ENCODE data around the gene S100A9. TPM values are rescaled to one million over a fixed set of nuclear protein-coding genes. Genes with fewer than 3 reads are reported as not detected.

S100A9 gene
- total and polyA plus RNA-seq, 2 experiments from 2014 or later, result not detected

DNA sequence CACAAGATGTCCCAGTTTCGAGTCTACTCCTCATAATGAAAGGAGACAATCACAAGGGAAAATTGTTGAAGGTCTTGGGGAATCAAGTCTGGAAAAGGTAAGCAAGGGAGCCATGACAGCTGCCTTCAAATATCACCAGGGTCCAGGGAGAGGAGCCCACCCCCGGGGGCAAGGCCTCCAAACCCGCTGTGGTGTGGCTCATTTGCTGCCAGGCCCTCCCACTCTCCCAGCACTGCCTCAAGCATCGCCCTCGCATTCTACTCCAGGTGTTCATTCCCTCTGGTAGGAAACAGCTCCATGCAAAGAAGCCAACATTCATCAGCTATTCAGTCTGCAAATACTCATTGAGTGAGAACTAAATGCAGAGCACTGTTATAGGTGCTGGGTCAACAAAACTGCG is 8.6 kb downstream of the S100A9 start (continued):
- no peak for TF ChIP-seq STAT1 (IDR thresholded peaks at IDR 0.05; ENCODE audit: unreplicated experiment)
- TF ChIP-seq ZNF114 (CRISPR knock-in tag; IDR thresholded peaks at IDR 0.05), result no peak

DNA sequence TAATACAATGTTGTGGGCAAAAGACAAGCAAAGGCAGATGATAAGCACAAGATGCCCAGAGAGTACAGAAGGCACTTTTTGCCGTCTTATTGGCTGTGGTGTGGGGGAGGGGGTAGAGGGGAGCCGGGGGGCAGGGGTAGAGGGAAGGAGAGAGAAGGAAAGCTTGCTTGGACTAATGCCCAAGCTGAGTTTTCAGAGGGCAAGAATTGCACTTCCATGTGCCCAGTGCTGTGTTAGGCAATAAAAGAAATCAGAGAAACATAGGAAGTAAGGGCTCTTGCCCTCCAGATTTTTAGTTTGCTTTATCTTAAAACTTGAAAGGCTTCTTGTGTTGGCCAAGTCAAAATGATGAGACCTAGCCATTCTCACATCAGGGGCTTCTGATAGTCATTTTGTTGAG is 9.4 kb downstream of the S100A9 start:
- Histone ChIP-seq H2AFZ (no peak overlapping the region), H4K20me1 (replicated peaks; ENCODE audit: insufficient read depth) (no peaks in the 10 kb centered on the region), H3K4me3 (no peak overlapping the region), H3K36me3 (ENCODE audit: insufficient read depth) (no peaks in the 10 kb centered on the region), H3K4me1 (ENCODE audit: insufficient read depth) (no peaks in the 10 kb centered on the region), H3K4me2 (no peak overlapping the region), H3K27me3 (ENCODE audit: insufficient read depth) (no peaks in the 10 kb centered on the region), H3F3A (replicated peaks; ENCODE audit: low read depth) (no peaks in the 10 kb centered on the region), H3K79me2 (replicated peaks; ENCODE audit: insufficient read depth) (no peaks in the 10 kb centered on the region), H3K27ac (ENCODE audit: low read depth) (no peak overlapping the region), H3K9me2 (ENCODE audit: insufficient read depth) (peaks cover 9% of the 10 kb centered on the region; the same call in 1 of the 2 replicates)
- Mint-ChIP-seq H3K9me3 (no peaks in the 10 kb centered on the region), H3K4me1 (no peaks in the 10 kb centered on the region), H3K4me3 (no peak overlapping the region), H3K27ac (no peak overlapping the region), H3K27me3 (ENCODE audit: insufficient read depth, low read depth, poor library complexity) (peaks cover 5% of the 10 kb centered on the region), H3K36me3 (ENCODE audit: low read depth) (no peaks in the 10 kb centered on the region)
- no peak for DNase-seq (ENCODE audit: low spot score)
- ATAC-seq, result no peak
- no peak for TF ChIP-seq EZH2 (IDR thresholded peaks at IDR 0.05; ENCODE audit: low read depth, unreplicated experiment)
- TF ChIP-seq, protein P1, sequence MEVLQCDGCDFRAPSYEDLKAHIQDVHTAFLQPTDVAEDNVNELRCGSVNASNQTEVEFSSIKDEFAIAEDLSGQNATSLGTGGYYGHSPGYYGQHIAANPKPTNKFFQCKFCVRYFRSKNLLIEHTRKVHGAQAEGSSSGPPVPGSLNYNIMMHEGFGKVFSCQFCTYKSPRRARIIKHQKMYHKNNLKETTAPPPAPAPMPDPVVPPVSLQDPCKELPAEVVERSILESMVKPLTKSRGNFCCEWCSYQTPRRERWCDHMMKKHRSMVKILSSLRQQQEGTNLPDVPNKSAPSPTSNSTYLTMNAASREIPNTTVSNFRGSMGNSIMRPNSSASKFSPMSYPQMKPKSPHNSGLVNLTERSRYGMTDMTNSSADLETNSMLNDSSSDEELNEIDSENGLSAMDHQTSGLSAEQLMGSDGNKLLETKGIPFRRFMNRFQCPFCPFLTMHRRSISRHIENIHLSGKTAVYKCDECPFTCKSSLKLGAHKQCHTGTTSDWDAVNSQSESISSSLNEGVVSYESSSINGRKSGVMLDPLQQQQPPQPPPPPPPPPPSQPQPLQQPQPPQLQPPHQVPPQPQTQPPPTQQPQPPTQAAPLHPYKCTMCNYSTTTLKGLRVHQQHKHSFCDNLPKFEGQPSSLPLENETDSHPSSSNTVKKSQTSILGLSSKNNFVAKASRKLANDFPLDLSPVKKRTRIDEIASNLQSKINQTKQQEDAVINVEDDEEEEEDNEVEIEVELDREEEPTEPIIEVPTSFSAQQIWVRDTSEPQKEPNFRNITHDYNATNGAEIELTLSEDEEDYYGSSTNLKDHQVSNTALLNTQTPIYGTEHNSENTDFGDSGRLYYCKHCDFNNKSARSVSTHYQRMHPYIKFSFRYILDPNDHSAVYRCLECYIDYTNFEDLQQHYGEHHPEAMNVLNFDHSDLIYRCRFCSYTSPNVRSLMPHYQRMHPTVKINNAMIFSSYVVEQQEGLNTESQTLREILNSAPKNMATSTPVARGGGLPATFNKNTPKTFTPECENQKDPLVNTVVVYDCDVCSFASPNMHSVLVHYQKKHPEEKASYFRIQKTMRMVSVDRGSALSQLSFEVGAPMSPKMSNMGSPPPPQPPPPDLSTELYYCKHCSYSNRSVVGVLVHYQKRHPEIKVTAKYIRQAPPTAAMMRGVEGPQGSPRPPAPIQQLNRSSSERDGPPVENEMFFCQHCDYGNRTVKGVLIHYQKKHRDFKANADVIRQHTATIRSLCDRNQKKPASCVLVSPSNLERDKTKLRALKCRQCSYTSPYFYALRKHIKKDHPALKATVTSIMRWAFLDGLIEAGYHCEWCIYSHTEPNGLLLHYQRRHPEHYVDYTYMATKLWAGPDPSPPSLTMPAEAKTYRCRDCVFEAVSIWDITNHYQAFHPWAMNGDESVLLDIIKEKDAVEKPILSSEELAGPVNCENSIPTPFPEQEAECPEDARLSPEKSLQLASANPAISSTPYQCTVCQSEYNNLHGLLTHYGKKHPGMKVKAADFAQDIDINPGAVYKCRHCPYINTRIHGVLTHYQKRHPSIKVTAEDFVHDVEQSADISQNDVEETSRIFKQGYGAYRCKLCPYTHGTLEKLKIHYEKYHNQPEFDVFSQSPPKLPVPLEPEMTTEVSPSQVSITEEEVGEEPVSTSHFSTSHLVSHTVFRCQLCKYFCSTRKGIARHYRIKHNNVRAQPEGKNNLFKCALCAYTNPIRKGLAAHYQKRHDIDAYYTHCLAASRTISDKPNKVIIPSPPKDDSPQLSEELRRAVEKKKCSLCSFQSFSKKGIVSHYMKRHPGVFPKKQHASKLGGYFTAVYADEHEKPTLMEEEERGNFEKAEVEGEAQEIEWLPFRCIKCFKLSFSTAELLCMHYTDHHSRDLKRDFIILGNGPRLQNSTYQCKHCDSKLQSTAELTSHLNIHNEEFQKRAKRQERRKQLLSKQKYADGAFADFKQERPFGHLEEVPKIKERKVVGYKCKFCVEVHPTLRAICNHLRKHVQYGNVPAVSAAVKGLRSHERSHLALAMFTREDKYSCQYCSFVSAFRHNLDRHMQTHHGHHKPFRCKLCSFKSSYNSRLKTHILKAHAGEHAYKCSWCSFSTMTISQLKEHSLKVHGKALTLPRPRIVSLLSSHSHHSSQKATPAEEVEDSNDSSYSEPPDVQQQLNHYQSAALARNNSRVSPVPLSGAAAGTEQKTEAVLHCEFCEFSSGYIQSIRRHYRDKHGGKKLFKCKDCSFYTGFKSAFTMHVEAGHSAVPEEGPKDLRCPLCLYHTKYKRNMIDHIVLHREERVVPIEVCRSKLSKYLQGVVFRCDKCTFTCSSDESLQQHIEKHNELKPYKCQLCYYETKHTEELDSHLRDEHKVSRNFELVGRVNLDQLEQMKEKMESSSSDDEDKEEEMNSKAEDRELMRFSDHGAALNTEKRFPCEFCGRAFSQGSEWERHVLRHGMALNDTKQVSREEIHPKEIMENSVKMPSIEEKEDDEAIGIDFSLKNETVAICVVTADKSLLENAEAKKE (CRISPR knock-in tag; IDR thresholded peaks at IDR 0.05), result no peak
- no peak for TF ChIP-seq CREB1 (CRISPR knock-in tag; IDR thresholded peaks at IDR 0.05; ENCODE audit: low read depth)
- TF ChIP-seq NANOG (IDR thresholded peaks at IDR 0.05; ENCODE audit: borderline replicate concordance), result no peak
- TF ChIP-seq ZNF331 (CRISPR knock-in tag; IDR thresholded peaks at IDR 0.05; ENCODE audit: low read depth), result no peak
- TF ChIP-seq POLR2AphosphoS5 (IDR thresholded peaks at IDR 0.05; ENCODE audit: low read depth), result no peak
- TF ChIP-seq STAT1 (IDR thresholded peaks at IDR 0.05; ENCODE audit: unreplicated experiment), result no peak
- TF ChIP-seq, protein P2, sequence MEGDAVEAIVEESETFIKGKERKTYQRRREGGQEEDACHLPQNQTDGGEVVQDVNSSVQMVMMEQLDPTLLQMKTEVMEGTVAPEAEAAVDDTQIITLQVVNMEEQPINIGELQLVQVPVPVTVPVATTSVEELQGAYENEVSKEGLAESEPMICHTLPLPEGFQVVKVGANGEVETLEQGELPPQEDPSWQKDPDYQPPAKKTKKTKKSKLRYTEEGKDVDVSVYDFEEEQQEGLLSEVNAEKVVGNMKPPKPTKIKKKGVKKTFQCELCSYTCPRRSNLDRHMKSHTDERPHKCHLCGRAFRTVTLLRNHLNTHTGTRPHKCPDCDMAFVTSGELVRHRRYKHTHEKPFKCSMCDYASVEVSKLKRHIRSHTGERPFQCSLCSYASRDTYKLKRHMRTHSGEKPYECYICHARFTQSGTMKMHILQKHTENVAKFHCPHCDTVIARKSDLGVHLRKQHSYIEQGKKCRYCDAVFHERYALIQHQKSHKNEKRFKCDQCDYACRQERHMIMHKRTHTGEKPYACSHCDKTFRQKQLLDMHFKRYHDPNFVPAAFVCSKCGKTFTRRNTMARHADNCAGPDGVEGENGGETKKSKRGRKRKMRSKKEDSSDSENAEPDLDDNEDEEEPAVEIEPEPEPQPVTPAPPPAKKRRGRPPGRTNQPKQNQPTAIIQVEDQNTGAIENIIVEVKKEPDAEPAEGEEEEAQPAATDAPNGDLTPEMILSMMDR (conservative IDR thresholded peaks at IDR 0.05; ENCODE audit: low read depth in 2 of 2), result no peak
- TF ChIP-seq, protein P3, sequence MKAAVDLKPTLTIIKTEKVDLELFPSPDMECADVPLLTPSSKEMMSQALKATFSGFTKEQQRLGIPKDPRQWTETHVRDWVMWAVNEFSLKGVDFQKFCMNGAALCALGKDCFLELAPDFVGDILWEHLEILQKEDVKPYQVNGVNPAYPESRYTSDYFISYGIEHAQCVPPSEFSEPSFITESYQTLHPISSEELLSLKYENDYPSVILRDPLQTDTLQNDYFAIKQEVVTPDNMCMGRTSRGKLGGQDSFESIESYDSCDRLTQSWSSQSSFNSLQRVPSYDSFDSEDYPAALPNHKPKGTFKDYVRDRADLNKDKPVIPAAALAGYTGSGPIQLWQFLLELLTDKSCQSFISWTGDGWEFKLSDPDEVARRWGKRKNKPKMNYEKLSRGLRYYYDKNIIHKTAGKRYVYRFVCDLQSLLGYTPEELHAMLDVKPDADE (IDR thresholded peaks at IDR 0.05), result no peak
- TF ChIP-seq ZNF114 (CRISPR knock-in tag; IDR thresholded peaks at IDR 0.05), result no peak
- no peak for TF ChIP-seq EZH2phosphoT487 (IDR thresholded peaks at IDR 0.05; ENCODE audit: unreplicated experiment)
- TF ChIP-seq, protein P4, sequence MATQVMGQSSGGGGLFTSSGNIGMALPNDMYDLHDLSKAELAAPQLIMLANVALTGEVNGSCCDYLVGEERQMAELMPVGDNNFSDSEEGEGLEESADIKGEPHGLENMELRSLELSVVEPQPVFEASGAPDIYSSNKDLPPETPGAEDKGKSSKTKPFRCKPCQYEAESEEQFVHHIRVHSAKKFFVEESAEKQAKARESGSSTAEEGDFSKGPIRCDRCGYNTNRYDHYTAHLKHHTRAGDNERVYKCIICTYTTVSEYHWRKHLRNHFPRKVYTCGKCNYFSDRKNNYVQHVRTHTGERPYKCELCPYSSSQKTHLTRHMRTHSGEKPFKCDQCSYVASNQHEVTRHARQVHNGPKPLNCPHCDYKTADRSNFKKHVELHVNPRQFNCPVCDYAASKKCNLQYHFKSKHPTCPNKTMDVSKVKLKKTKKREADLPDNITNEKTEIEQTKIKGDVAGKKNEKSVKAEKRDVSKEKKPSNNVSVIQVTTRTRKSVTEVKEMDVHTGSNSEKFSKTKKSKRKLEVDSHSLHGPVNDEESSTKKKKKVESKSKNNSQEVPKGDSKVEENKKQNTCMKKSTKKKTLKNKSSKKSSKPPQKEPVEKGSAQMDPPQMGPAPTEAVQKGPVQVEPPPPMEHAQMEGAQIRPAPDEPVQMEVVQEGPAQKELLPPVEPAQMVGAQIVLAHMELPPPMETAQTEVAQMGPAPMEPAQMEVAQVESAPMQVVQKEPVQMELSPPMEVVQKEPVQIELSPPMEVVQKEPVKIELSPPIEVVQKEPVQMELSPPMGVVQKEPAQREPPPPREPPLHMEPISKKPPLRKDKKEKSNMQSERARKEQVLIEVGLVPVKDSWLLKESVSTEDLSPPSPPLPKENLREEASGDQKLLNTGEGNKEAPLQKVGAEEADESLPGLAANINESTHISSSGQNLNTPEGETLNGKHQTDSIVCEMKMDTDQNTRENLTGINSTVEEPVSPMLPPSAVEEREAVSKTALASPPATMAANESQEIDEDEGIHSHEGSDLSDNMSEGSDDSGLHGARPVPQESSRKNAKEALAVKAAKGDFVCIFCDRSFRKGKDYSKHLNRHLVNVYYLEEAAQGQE (IDR thresholded peaks at IDR 0.05; ENCODE audit: unreplicated experiment), result no peak
- TF ChIP-seq JUNB (IDR thresholded peaks at IDR 0.05; ENCODE audit: unreplicated experiment), result no peak
